GM12891 (cell line): ENCODE data around the gene CNTN4.

ENCODE experiments used
- PAX5 ChIP-seq: IDR thresholded peaks from 2 replicates; pipeline ENCODE4 v1.6.1; 2011; ENCODE audit warnings: low read length, moderate library complexity, mild to moderate bottlenecking; ENCODE audit not compliant: insufficient read depth, severe bottlenecking
- POLR2A ChIP-seq: IDR thresholded peaks from 2 replicates; pipeline ENCODE4 v1.6.1; 2011; ENCODE audit warnings: low read depth, low read length, control low read depth
- POLR2AphosphoS5 ChIP-seq: IDR thresholded peaks from 2 replicates; pipeline ENCODE4 v1.6.1; 2011; ENCODE audit warnings: low read depth, low read length, control low read depth
- SPI1 ChIP-seq: IDR thresholded peaks from 2 replicates; pipeline ENCODE4 v1.6.1; 2011; ENCODE audit warnings: low read depth, low read length, control low read depth
- TAF1 ChIP-seq: IDR thresholded peaks from 2 replicates; pipeline ENCODE4 v1.6.1; 2011; ENCODE audit warnings: low read depth, low read length, control low read depth

- TF ChIP-seq POLR2A = no peak
- no peak for TF ChIP-seq TAF1
- no peak for TF ChIP-seq PAX5
- no peak for TF ChIP-seq POLR2AphosphoS5
- no peak for TF ChIP-seq SPI1
These were observed 828.6 kb downstream of the CNTN4 start for GRCh38 chr3:2927259-2927658.
